ENCODE measurements around the gene ERC1. TPM values are rescaled to one million over a fixed set of nuclear protein-coding genes. Genes with fewer than 3 reads are reported as not detected.
"Not testable (repeated sequence)": the region's sequence is repeated elsewhere in the genome, so short reads cannot be mapped to it uniquely, and the experiment has no call there.

ERC1 gene
- total RNA-seq, 1 donor from 2014 or later = 82.2 TPM

GRCh38 chr12:1205512-1206060 is 214.6 kb downstream of the ERC1 start:
- no peaks in the 10 kb centered on the region for H3K27me3 Mint-ChIP-seq (ENCODE audit: unreplicated experiment)
- no peaks in the 10 kb centered on the region for H3K36me3 Mint-ChIP-seq (ENCODE audit: unreplicated experiment)
- no peak overlapping the region for H3K4me3 Mint-ChIP-seq (ENCODE audit: unreplicated experiment)
- H3K27ac Mint-ChIP-seq (ENCODE audit: unreplicated experiment) = no peak overlapping the region
- no peaks in the 10 kb centered on the region for H3K4me1 Mint-ChIP-seq (ENCODE audit: low read depth, unreplicated experiment)
- no peak for DNase-seq
- no peaks in the 10 kb centered on the region for H3K9me3 Mint-ChIP-seq (ENCODE audit: unreplicated experiment)
- no peak for TF ChIP-seq CTCF (IDR thresholded peaks at IDR 0.05; ENCODE audit: partially characterized antibody, unreplicated experiment)

GRCh38 chr12:1206118-1206734 is 215.2 kb downstream of the ERC1 start:
- Mint-ChIP-seq H3K4me3 (ENCODE audit: unreplicated experiment) (no peak overlapping the region), H3K9me3 (ENCODE audit: unreplicated experiment) (no peaks in the 10 kb centered on the region), H3K4me1 (ENCODE audit: low read depth, unreplicated experiment) (no peaks in the 10 kb centered on the region), H3K27ac (ENCODE audit: unreplicated experiment) (no peak overlapping the region), H3K27me3 (ENCODE audit: unreplicated experiment) (no peaks in the 10 kb centered on the region), H3K36me3 (ENCODE audit: unreplicated experiment) (no peaks in the 10 kb centered on the region)
- no peak for DNase-seq
- no peak for TF ChIP-seq CTCF (IDR thresholded peaks at IDR 0.05; ENCODE audit: partially characterized antibody, unreplicated experiment)

- H3K27ac Mint-ChIP-seq (ENCODE audit: unreplicated experiment) = no peak overlapping the region
- H3K9me3 Mint-ChIP-seq (ENCODE audit: unreplicated experiment) = no peaks in the 10 kb centered on the region
- no peaks in the 10 kb centered on the region for H3K36me3 Mint-ChIP-seq (ENCODE audit: unreplicated experiment)
- peaks cover 2% of the 10 kb centered on the region for H3K4me1 Mint-ChIP-seq (ENCODE audit: low read depth, unreplicated experiment)
- no peak overlapping the region for H3K4me3 Mint-ChIP-seq (ENCODE audit: unreplicated experiment)
- no peak for TF ChIP-seq CTCF (IDR thresholded peaks at IDR 0.05; ENCODE audit: partially characterized antibody, unreplicated experiment)
- no peak for DNase-seq
- H3K27me3 Mint-ChIP-seq (ENCODE audit: unreplicated experiment) = no peaks in the 10 kb centered on the region
These were observed 216.3 kb downstream of the ERC1 start for GRCh38 chr12:1207276-1207675.

- H3K27me3 Mint-ChIP-seq (ENCODE audit: unreplicated experiment); H3K4me1 Mint-ChIP-seq (ENCODE audit: low read depth, unreplicated experiment); H3K36me3 Mint-ChIP-seq (ENCODE audit: unreplicated experiment); DNase-seq; H3K4me3 Mint-ChIP-seq (ENCODE audit: unreplicated experiment); H3K9me3 Mint-ChIP-seq (ENCODE audit: unreplicated experiment); H3K27ac Mint-ChIP-seq (ENCODE audit: unreplicated experiment): not testable (repeated sequence)
These were observed 217.7 kb downstream of the ERC1 start for GRCh38 chr12:1208719-1209118.

- H3K27ac Mint-ChIP-seq (ENCODE audit: unreplicated experiment) = no peak overlapping the region
- no peaks in the 10 kb centered on the region for H3K9me3 Mint-ChIP-seq (ENCODE audit: unreplicated experiment)
- DNase-seq = no peak
- H3K36me3 Mint-ChIP-seq (ENCODE audit: unreplicated experiment) = no peaks in the 10 kb centered on the region
- no peak overlapping the region for H3K4me3 Mint-ChIP-seq (ENCODE audit: unreplicated experiment)
- no peak for TF ChIP-seq CTCF (IDR thresholded peaks at IDR 0.05; ENCODE audit: partially characterized antibody, unreplicated experiment)
- peaks cover 4% of the 10 kb centered on the region for H3K4me1 Mint-ChIP-seq (ENCODE audit: low read depth, unreplicated experiment)
- H3K27me3 Mint-ChIP-seq (ENCODE audit: unreplicated experiment) = no peaks in the 10 kb centered on the region
These were observed 221.5 kb downstream of the ERC1 start for GRCh38 chr12:1212526-1212925.

Measured in glutamatergic neuron (in vitro differentiated cells).